GM08714 (cell line): ENCODE measurements around the gene CPXM1.

Source experiments
- H3K4me3 ChIP-seq: fragments of 200-500 bp; sonication (Bioruptor generic); 2 replicates; pipeline ENCODE4 v1.5.1; 2014; ENCODE audit warnings: mild to moderate bottlenecking, low read length, inconsistent platforms
- ZNF274 ChIP-seq: IDR thresholded peaks from 2 replicates; pipeline ENCODE4 v1.6.1; 2012; ENCODE audit warnings: mild to moderate bottlenecking, low read depth, low read length

CPXM1 gene

DNA sequence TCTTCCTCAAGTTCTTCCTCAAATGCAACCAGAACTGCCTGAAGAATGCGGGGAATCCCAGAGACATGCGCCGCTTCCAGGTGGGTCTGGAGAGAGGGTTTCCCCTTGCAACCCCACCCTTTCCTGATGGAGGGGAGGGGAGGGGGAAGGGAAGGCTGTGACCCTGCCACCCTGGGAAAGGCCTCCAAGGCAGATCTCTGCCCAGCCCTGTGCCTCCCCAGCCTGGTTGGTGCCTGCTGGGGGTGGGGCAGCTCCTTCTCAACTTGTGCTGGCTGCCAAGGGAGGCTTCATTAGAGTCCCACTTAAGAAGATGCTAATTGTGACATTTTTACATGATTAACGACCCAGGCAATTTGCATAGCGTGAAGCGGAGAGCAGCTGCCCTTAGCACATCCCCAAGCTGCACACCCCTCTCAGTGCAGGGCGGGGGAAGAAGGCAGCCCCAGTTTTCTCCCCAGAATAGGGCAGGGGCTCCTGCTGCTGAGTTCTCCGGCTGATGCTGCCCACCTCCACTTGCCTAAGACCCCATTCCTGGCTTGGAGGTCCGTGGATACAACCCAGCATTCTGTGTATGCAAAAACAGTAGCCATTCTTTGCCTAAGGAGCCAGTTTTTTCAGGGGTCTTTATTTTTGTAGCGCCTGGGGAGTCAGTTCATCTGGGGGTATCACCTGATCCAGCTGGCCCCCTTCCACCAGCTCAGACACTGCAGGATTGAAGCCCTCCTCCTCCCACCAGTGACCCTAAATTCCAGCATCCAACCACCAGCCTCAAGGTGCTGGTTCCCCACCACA lies 51.7 kb downstream of the CPXM1 start:
- no peak for TF ChIP-seq ZNF274
- no peak overlapping the region for H3K4me3 ChIP-seq

- no peak for TF ChIP-seq ZNF274
- H3K4me3 ChIP-seq: no peak overlapping the region
These were observed 52.7 kb downstream of the CPXM1 start for GRCh38 chr20:2747676-2748235.

DNA sequence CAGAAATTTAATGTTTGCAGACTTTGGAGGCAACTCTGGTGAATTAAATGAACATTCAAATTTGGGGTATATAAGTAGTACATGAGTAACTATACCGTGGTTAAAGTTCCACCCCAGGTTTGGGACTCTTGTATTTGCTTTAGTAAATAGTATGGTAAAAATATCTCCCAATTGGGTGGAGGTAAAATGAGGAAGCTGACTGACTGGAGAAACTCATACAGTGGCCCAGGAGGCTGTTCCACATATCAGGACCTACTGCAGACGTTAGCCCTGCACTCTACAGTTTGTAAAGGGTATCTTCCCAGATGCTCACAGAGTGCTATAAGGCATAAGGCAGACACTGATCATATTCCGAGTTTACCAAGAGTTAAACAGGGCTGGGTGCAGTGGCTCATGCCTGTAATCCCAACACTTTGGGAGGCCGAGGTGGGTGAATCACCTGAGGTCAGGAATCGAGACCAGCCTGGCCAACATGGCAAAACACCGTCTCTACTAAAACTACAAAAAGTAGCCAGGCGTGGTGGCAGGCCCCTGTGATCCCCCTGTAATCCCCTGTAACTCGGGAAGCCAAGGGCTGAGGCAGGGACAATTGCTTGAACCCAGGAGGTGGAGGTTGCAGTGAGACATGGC lies 53.7 kb downstream of the CPXM1 start:
- TF ChIP-seq ZNF274: no peak
- H3K4me3 ChIP-seq: no peak overlapping the region

- TF ChIP-seq ZNF274: no peak
These were observed 54.3 kb downstream of the CPXM1 start for GRCh38 chr20:2745936-2746635.

GRCh38 chr20:2745060-2745910 lies 55.1 kb downstream of the CPXM1 start:
- no peak for TF ChIP-seq ZNF274

More at GRCh38 chr20:2745936-2746635, 54.3 kb downstream of the CPXM1 start:
- no peak overlapping the region for H3K4me3 ChIP-seq

More at GRCh38 chr20:2745060-2745910, 55.1 kb downstream of the CPXM1 start:
- no peak overlapping the region for H3K4me3 ChIP-seq
